GM21526 (cell line): ENCODE data around the gene ERLEC1.
"Not testable (repeated sequence)": the region's sequence is repeated elsewhere in the genome, so short reads cannot be mapped to it uniquely, and the experiment has no call there.

Experiments
- ATAC-seq: cut with Tn5 transposase; IDR thresholded peaks from one replicate; pipeline ENCODE4 v1.9.1; 2021; ENCODE audit warnings: moderate library complexity; ENCODE audit not compliant: unreplicated experiment, low FRiP score

The ERLEC1 gene

DNA sequence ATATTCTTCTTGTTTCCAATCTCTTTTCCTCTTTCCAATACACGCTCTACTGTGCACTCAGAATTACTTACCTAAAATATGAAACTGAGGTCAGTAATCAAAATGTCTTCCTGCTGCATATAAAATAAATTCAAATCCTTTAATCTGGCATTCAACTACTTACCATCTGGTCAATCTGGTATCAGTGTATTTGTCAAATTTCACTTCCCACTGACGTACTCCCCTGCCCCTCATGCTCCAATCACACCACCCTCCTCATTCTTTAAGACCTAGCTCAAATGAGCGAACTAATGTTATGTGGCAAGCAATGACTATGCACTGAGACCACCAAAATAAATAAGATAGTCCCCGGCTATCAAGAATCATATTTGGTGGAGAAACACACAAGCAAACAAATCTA, 6.8 kb upstream of the ERLEC1 start:
- no peak for ATAC-seq

DNA sequence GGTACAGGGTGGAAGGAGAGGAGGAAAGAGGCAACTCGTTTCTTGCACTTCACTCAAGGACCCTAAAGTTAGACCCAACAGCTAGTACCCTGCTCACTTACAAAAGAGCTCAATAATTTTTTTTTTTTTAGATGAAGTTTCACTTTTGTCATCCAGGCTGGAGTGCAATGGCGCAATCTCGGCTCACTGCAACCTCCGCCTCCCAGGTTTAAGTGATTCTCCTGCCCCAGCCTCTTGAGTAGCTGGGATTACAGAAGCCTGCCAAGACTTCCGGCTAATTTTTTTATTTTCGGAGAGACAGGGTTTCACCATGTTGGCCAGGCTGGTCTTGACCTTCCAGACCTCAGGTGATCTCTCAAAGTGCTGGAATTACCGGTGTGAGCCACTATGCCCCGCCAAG, 4.2 kb upstream of the ERLEC1 start:
- ATAC-seq: no peak

DNA sequence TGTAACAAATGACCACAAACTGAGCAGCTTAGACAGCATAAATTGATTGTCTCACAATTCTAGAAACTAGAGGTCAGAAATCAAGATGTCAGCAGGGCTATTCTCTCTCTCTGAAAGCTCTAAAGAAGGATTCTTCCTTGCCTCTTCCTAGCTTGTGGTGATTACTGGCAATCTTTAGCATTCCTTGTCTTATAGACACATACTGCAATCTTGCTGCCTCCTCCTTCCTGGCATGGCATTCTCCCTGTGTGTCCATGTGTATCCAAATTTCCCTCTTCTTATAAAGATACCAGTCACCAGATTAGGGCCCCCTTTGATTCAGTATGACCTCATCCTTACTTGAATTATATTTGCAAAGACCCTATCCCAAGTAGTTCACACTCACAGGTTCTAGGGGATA, 2.4 kb upstream of the ERLEC1 start:
- no peak for ATAC-seq

- no peak for ATAC-seq
Observed at GRCh38 chr2:53785366-53785765, 1.5 kb upstream of the ERLEC1 start.

GRCh38 chr2:53786352-53786704, 516 bp upstream of the ERLEC1 start:
- peak; percentile 9 for ATAC-seq

- ATAC-seq: no peak
Observed at GRCh38 chr2:53787614-53788289, 908 bp downstream of the ERLEC1 start.

DNA sequence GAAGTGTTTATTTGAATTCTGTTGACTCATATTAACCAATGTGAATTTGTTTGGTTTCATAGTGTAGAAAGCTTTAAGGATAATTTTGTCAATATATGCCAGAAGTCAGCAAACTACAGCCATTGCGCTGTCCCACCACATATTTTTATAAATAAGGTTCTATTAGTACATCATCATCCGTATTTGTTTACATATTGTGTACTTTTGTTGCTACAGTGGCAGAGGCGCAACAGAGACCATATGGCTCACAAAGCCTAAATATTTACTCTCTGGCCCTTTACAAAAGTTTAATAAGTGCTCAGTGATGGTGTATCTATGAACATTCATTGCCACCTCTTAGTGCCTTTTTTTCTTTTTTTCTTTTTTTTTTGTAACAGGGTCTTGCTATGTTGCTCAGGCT, 6.4 kb downstream of the ERLEC1 start:
- ATAC-seq: no peak

GRCh38 chr2:53793821-53794220, 7.0 kb downstream of the ERLEC1 start:
- no peak for ATAC-seq

- no peak for ATAC-seq
Observed at GRCh38 chr2:53801547-53801946, 14.7 kb downstream of the ERLEC1 start.

- no peak for ATAC-seq
Observed at GRCh38 chr2:53802617-53803151, 15.8 kb downstream of the ERLEC1 start.

- ATAC-seq: no peak
Observed at GRCh38 chr2:53811601-53812000, 24.8 kb downstream of the ERLEC1 start.

DNA sequence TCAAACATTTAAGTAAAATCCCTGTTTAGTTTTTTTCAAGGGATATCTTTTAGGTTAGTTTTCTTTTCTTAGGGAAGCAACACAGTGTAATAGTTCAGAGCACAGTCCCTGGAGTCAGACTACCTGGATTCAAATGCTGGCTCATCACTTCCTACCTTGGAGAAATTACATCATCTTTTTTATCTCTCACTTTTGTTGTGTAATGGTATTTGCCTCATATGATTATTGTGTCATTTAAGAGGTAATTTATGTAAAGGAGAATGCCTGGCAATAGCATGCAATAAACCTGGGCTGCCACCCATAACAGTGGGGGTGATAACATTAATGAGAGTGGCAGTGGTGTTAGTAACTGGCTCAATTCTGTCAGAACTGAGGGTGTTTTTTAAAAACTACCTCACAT, 26.3 kb downstream of the ERLEC1 start:
- ATAC-seq: no peak

DNA sequence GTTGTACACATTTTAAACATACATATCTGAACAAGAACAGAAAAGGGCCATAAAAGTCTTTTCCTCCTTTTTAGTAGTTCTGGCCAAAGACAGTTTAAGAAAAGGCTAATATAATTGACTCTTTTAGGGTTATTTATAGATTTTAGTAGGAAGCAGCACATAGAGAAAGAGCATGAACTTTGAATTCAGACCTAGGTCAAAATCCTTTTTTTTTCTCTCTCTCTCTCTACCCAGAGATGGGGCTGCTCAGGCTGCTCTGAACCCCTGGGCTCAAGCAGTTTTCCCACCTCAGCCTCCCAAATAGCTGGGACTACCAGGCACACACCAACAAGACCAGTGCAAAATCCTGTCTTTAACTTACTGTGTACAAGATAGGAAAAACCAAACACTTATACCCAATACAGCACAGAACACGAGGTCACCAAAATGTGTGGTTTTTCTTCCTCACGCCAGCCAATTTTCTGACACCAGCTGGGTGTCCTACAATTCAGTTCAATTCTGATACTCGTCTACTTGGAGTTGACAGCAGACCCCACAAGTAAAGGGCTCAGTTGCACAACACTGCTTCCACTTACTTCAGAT, 32.1 kb downstream of the ERLEC1 start:
- ATAC-seq: no peak

DNA sequence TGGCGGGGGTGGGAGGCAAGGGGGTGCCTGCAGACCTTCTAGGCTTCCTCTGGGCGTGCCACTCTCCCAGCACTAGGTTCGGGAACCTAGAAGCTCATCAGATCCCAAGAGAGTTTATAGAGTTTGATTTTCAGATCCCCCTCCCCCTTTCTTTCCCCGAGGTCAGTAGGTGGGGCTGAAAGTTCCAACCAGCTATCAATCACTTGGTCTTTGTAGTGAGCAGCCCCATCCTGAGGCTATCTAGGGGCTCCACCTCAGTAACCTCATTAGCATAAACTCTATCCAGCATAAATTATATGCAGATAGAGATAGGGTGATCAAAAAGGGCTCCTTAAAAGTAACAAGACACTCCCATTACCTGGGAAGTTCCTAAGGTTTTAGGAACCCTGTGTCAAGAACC, 32.8 kb downstream of the ERLEC1 start:
- no peak for ATAC-seq

- ATAC-seq: no peak
Observed at GRCh38 chr2:53820048-53820447, 33.2 kb downstream of the ERLEC1 start.

GRCh38 chr2:53820711-53821110, 33.9 kb downstream of the ERLEC1 start:
- no peak for ATAC-seq

- ATAC-seq: no peak
Observed at GRCh38 chr2:53821810-53822209, 35.0 kb downstream of the ERLEC1 start.

DNA sequence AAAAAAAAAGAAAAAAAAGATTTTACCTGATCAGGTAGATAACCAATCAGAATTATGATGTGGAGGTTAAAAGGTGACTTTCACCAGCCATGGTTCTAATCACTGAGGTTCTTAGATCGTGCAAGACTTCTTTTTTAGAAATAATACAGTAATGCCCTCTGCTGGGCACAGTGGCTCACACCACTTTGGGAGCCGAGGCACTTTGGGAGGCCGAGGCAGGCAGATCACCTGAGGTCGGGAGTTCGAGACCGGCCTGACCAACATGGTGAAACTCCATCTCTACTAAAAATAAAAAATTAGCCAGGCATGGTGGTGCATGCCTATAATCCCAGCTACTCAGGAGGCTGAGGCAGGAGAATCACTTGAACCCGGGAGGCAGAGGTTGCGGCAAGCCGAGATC, 36.8 kb downstream of the ERLEC1 start:
- ATAC-seq: not testable (repeated sequence)

GRCh38 chr2:53826030-53826410, 39.2 kb downstream of the ERLEC1 start:
- no peak for ATAC-seq

- ATAC-seq: no peak
Observed at GRCh38 chr2:53826587-53827397, 39.9 kb downstream of the ERLEC1 start.

DNA sequence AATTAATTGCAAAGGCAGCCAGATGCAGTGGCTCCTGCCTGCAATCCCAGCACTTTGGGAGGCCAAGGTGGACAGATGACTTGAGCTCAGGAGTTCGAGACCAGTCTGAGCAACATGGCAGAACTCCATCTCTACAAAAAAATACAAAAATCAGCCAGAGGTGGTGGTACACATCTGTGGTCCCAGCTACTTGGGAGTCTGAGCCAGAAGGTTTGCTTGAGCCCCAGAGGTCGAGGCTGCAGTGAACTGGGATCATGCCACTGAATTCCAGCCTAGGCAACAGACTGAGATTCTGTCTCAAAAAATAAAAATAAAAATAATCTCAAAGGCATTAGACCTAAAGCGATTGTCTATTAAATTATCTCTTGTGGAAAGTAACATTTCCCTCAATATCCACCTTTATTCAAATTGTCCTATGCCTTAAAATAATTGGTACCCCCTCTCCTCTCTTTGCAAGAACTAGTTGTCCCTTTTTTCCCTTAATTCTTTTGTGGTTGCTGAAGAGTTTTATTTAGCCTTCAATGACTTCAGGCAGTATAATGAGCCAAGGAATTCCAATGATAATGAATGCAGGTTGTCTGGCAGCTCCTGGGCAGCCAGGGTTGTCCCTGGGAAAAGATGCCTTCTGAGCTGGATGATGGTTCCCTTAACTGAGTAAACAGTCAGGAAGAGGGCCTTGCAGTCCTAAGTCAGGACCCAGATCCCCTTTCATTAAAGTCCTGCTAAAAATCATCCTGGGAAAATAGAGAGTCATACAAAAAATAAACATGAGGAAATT, 40.7 kb downstream of the ERLEC1 start:
- ATAC-seq: no peak
